A172 (cell line): ENCODE results near the gene CRIP2. TPM values are rescaled to one million over a fixed set of nuclear protein-coding genes. Genes with fewer than 3 reads are reported as not detected.

ENCODE experiments used
- DNase-seq: peaks from one replicate; pipeline ENCODE4 v3.0.0-alpha.2; 2015; ENCODE audit warnings: low spot score
- total RNA-seq: library from RNA; depleted of rRNA; stranded (reverse); fragments of >200 nt; shearing (Covaris generic); gene quantifications from 2 replicates; pipeline ENCODE4 v1.2.3, GENCODE V29; 2014

Gene CRIP2
- total RNA-seq, 1 experiment from 2014 or later, result 195 TPM

DNA sequence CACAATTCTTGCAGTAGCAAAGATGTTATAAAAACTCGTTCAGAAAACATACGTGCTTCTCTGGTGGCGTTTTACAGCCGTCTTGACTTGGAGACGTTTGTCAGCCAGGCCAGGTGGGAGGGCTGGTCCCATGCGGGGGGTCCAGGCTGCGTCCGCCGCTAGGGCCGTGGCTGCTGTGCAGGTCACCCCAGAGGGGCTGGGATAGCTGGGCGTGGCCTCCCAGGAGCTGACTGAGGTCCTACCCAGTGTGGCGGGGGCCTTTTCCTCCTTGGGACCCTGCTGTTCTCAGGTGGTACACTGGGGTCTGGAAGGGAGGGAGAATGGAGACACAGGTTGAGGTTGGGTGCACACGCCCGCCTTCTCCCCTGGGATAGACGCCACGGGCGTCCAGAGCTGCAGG lies 29.8 kb upstream of the CRIP2 start:
- DNase-seq, result no peak

DNA sequence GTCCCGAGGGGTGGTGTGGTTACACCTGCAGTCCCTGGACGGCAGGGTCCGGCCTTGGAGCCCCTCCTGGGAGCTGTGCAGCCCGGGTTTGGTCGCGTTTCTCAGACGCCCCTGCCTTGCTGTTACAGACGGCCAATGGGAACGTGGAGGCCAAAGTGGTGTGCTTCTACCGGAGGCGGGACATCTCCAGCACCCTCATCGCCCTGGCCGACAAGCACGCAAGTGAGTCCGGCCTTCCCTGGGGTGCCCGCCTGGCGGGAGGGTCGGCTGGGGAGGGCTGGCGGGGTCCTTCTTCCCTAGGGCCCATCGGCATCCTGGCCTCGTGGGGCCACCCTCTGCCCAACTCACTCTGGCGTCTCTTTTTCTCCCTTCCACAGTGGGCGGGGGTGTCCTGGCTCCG lies 29.3 kb upstream of the CRIP2 start:
- no peak for DNase-seq

DNA sequence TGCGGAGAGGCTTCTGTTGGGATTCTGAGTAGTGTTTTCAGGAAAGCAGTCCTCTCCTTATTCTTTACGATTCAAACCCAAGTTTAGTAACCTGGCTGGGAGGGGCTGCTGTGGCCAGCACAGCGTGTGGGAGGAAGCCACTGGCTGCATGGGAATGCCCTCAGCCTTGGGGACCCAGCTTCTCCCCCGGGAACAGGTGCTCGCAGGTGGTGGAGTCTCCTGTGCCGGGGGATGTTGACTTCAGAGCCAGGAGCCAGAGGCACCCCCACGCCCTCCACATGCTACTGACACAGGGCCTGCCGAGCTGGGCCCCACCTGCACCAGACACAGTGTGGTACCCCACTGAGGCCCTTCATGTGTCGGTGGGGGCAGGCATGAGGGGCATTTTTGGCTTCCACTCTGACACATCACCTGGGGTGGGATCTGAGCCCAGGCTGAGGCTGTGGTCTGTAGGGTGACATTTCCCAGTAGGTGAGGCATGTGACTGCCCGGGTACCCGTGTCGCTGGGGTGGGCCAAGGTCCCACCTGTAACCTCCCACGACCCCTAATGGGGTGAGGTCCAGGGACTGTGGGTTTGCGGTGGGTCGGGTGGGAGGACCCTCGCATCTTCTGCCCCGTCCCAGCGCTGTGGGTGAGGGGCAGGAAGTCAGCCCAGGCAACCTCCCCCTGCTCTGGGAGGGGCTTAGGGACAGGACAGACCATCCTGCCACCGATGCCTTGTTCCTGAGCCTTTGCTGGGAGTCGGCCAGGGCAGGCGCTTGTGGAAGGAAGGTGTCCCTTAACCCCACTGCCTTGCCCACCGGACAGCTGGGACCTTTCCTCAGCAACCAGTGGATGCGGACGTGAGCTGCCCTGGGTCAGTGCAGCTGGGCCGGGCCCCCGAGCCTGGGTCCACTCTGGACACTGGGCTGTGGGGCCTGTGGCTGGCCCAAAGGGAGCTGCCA lies 28.4 kb upstream of the CRIP2 start:
- no peak for DNase-seq

DNA sequence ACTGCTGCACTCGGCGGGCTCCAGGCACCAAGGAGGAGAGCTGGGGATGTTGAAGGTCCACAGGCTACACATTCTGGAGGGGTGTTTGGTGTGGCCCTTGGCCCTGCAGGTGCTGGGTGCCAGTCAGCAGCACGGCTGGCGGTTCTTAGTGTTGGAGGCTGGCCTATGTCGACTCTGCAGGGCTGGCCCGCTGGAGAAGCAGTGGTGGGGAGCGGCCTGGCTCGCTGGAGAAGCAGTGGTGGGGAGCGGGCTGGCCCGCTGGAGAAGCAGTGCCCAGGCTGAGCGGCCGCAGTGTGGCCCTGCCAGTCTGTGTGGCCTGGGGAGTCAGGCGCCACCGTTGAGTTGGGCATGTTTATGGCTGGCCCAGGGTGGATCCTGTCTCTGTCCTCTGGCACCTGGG lies 27.6 kb upstream of the CRIP2 start:
- no peak for DNase-seq

DNA sequence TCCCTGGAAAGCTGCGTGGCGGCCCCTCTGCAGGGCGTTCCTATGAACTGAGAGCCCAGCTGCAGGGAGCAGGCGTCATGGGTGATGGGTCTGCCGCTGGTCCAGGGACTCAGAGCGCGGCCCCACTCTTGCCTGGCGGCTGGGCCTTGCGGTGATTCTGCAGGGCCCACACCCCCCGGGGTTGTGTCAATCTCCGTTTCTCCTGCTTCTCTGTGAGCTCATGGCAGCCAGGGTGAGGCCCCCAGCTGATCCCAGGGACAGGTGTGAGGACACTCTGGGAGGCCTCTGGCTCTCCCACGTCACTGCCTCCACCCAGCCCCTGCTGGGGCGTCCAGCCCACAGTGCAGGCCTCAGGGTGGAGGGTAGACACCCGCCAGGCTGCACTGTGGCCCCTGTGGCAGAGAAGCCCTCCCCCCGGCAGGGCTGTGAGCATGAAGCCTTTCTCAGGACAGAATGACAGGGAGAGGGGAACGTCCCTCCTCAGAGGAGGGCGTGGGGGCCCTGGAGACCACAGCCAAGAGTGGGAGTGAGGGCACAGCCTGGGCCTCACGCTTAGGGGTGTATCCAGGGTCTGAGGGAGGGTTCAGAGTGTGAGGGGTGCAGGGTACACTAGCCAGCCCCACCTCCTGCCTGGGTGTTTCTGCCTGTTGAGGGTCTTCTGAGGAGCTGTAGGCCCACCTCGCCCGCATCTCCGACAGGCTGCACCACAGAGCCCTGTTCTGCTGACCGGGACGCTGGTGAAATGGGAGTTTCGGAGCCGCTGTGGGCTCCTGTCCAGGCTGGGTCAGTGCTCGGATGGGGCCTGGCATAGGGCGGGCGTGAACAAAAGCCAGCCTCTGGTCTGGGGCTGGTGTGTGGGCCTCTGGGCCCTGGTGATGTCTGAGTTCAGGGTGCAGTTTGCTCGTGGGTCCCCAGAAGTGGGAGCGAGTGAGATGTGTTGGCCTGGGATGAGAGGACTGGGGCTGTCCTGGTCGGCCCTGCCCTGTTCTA lies 26.7 kb upstream of the CRIP2 start:
- DNase-seq, result no peak

DNA sequence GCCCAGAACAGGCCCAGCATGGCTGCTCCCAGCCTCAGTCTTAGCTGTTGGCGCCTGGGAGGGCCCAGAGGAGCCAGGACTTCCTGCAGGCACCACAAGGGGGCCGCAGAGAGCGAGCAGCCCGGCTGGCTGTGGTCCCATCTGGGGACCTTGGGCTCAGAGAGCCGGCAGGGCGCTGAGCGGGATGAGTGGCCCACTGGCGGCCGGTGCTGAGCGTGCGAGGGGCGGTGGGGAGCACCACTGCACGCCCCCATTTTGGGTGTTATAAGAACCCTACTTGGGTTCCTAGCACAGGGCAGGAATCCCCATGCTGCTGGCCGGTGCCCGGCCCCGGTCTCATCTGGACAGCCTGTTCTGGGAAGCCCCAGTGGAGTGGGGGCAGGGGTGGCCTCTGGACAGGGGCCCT lies 25.9 kb upstream of the CRIP2 start:
- DNase-seq, result no peak

DNA sequence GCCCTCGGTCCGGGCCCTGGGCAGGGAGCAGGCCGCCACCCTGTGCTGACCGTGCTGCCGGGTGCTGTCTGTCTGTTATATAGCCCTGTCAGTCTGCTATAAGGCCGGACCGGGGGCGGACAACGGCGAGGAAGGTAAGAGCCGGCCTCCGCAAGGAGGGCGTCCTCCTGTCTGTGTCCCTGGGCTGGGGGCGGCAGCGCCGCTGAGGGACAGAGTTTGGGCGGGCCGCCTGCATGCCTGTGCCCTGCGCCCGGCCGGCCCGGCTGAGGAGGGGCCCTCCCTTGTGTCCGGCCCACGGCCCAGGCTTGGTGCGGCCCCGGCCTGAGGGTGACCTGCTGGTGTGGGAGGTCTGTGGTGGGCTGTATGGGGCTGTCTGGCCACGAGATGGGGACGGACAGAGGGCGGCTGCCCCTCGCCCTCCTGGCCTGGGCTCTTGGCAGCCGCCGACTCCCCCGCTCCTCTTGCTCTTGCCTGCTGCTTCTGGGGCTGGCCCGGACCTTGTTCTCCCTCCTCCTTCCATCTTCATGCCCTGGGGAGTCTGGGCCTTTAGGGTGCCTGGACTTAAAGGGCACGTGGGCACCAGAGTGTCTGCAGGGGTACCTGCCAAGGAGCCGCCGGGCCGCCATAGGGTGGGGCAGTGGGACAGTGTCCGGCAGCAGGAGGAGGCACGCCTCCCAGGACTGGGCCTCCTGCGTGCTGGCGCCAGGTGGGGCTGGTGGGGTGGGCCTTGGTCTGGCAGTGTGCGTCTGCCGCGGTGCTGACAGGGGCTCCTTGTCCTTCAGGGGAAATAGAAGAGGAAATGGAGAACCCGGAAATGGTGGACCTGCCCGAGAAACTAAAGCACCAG lies 25.1 kb upstream of the CRIP2 start:
- DNase-seq, result no peak

DNA sequence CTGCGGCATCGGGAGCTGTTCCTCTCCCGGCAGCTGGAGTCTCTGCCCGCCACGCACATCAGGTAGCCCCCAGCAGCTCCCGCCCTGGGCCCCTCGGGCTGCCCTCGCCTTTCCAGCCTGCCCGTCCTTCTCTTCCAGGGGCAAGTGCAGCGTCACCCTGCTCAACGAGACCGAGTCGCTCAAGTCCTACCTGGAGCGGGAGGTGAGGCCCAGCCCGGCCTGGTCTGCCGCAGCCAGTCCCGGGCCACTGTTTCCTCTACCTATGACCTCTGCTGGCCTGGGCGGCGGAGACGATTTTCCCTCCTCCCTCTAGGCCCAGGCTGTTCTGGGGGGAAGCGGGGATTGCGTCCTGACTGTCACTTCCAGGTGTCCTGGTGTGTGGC lies 24.5 kb upstream of the CRIP2 start:
- DNase-seq, result no peak

DNA sequence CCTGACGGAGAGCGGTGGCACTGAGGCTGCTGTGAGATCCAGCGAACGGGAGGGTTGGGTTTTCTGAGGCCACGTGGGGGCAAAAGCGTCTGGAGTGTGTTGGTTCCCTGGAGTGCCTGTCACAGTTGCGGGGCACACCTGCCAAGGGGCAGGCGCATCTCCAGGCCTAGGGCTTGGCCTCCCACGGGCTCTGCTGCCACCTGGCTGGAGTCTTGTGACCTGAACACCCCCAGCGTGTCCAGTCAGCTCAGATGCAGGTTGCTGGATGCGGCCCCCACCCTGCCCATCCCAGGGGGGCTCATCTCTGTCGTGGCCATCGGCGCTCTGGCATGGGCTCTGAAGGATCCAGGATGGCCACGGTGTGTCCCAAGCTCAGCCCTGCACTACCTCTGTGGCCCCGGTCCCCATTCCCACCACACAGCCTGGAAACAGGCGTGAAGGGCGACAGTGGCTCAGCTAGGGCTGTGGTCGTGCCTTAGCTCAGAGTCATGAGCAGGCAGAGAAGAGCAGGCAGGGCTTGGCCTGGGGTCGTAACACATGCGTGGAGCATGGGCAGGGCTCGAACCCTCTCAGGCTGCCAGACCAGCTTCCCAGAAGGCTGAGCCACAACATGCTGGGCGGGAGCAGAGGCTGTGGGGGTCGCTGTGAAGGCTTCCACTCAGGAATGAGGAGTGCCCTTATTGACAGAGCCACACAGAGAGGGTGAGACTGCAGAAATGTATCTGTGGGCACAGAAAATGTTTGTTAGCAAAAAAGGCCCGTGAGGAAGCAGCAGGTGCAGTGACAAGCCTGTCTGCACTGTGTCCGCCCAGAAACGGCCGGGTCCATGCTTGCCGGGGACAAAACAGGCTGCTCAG lies 23.5 kb upstream of the CRIP2 start:
- DNase-seq, result no peak

DNA sequence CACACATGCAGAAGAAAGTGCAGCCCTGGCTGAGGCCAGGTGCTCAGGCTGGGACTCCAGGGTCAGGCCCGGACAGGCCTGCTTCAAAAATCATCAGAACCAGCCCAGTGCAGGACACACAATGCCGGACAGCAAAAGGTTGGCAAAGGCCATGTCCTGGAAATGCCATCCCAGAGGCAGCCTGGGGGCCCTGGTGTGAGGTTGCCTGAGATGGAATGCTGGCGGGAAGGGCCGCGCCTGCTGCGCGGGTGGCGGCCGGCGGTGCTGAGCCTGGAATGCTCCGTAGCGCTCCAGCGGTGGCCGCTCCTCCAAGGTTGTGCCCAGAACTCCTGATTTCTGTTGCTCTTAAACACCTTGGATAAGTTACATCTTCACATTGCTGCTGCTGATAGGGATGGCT lies 21.7 kb upstream of the CRIP2 start:
- no peak for DNase-seq

DNA sequence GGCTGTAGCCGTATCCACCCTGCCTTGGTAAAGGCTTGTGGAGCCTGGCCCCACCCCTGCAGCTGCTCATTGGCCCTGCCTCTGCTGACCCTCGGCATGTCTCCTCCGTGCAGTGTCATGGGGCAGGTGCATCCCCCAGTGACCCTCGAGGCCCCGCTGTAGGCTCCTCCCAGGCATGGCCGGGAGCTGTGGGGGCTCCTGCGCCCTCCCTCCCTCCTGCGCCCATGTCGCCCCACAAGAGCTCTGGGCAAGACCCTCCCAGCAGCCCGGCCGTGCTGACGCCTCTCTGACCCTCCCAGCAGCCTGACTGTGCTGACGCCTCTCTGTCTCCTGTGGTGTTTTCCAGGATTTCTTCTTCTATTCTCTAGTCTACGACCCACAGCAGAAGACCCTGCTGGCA lies 20.8 kb upstream of the CRIP2 start:
- no peak for DNase-seq

DNA sequence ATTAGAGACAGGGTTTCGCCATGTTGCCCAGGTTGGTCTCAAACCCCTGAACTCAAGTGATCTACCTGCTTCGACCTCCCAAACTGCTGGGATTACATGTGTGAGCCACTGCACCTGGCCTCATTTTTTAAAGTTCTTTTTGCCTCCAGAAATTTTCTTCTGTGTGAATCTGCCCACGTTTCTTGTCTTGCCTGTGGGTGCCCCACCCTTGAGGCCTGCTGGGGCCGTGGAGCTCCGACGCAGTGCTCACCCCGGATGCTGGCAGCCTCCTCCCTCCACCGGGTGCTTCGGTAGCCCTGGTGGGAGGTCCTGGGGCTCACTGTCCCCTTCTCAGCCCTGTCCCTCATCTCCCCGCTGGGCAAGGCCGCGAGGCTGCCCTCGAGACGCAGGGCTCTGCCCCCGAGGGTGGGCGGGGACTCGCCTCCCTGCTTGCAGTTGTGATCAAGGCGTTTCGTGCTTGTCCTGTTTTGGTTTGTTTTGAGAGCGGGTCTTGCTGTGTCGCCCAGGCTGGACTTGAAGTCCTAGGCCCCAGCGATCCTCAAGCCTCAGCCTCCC lies 19.5 kb upstream of the CRIP2 start:
- DNase-seq, result no peak

DNA sequence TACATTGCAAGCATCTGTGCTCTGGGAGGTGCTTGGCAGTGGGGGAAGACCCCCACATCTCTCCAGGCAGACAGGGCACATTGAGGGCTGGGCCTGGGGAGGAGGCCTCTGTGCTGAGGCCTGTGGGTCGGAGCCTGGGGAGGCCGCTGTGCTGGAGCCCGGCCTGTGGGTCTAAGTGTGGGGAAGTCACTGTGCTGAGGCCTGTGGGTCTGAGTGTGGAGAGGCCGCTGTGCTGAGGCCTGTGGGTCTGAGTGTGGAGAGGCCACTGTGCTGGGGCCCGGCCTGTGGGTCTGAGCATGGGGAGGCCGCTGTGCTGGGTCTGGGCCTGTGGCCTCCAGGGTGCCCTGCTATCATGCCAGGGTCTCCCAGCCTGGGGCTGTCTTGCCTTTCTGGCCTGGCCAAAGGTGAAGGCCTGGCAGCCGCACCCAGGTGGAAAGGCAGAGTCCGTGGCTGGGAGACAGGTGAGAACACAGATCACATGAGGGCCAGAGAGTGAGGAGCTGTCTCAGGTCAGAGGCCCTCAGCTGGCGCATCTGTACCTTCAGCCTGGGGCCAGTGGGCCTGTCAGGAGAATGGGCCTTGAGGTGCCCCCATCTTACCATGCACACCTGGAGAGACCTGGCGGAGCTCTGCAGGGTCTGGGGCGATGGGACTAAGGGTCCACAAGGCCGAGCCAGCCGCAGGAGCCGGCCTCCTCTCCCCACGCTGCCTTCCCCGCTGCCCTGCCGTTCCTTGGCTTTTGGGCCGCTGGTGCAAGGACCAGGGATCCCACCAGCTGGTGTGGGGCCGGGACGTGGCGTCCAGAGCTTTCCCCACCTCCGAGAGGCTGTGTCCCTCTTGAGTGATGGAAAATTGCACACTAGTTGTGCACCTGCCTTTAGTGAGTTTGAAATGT lies 18.6 kb upstream of the CRIP2 start:
- DNase-seq, result no peak

DNA sequence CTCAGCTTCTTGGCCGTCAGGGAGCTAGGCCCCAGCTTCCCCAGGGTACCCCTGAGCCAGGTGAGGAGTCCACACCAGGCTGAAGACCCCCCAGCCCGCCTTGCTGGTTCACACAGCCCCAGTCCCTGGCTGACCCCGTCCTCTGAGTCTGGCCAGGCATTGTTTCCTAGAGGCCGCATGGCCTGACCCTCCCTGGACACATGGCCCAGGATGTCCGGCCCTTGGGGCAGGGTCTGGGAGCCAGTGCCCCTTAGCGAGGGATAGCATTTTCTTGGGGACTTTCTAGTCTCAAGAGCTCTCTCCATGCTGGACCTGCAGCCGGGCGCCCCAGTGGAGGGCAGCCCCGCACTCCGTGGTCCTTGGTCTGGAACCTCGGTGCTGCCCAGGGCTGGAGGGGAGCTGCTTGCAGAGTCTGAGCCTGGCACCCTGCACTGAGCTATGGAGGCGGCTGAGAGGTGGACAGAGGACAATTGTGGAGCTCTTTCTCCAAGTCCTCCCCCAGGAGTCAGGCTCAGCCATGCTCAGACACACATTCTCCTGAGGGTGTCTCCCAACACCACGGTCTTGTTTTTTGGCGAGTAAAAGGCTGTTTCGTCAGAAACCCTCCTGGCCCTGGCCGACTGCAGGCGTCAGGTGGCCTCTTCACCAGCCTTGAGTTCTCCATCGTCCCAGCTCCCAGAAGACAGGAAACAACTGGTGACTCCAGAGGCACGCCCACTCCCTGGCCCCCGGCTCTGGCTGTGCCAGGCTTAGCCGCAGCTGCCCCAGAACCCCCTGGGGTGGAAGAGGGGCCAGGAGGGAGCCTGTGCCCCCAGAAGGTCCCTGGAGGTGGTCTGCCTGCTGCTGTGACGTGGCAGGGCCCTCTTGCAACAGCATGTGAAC lies 17.6 kb upstream of the CRIP2 start:
- no peak for DNase-seq

DNA sequence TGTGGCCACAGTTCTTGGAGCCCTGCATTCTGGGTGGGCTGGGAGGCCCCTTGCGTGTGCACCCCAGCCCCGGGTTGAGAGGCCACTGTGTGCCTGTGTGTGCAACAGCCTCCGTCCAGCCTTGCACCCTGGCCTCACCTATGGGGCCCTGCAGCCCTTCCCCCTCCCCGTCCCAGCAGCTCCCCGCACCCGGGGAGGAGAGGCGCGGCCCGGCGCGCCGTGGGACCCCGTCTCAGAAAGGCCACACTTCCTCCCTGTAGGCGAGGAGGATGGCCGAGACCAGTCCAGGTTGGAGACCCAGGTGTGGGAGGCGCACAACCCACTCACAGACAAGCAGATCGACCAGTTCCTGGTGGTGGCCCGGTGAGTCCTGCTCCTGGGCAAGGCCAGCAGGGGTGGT lies 16.6 kb upstream of the CRIP2 start:
- no peak for DNase-seq

DNA sequence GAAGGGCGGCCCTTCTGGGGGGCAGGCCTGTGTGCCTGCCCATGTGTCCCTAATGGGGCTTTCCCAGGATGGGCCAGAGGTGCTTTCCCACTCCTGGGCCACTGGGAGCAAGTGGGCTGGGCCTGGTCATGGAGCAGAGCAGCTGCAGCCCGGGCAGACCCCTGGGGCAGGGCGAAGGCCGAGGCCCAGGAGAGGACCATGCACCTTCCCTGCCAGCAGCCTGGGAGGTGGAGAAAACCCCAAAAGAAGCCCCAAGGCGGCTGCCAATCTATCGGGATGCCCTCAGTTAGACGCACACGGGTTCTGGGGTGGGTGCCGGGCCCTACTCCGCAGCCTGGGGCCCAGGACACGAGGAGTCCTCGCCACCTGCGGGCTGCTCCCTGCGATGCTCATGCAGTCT lies 16.1 kb upstream of the CRIP2 start:
- no peak for DNase-seq

DNA sequence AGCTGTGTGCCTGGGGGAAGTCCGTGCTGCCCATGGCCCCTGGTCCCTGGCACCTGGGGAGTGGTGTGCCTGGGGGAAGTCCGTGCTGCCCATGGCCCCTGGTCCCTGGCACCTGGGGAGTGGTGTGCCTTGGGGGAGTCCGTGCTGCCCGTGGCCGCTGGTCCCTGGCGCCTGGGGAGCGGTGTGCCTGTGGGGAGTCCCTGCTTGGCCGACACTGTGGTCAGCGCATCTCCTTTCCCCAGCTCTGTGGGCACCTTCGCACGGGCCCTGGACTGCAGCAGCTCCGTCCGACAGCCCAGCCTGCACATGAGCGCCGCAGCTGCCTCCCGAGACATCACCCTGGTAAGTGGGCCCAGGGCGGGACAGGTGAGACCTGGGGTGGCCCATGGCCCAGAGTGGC lies 14.5 kb upstream of the CRIP2 start:
- no peak for DNase-seq

DNA sequence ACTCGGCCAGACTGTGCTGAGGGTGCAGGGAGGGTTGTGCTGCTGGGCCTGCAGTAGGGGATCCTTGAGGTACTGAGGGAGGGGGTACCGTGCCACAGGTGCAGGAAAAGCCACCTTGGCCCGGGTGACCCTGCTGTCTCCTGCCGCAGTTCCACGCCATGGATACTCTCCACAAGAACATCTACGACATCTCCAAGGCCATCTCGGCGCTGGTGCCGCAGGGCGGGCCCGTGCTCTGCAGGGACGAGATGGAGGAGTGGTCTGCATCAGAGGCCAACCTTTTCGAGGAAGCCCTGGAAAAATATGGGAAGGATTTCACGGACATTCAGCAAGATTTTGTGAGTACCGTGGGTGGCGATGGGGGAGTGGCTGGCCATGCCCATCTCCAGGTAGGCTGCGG lies 14.0 kb upstream of the CRIP2 start:
- no peak for DNase-seq
